NCI-H2227 (cell line): Measurements from ENCODE around the gene BROX.

ENCODE experiments used
- DNase-seq: peaks from one replicate; lab custom pipeline; 2025; ENCODE audit not compliant: unreplicated experiment; lab: John Stamatoyannopoulos, UW

BROX gene

GRCh38 chr1:222772996-222773379 lies 60.6 kb downstream of the BROX start:
- DNase-seq = no peak

GRCh38 chr1:222777463-222777862 lies 65.1 kb downstream of the BROX start:
- DNase-seq = no peak

GRCh38 chr1:222777977-222778376 lies 65.6 kb downstream of the BROX start:
- peak; percentile 16 for DNase-seq

- DNase-seq = no peak
Measured at GRCh38 chr1:222781251-222781650, 68.9 kb downstream of the BROX start.

GRCh38 chr1:222783051-222783450 lies 70.7 kb downstream of the BROX start:
- DNase-seq = no peak

GRCh38 chr1:222784371-222784770 lies 72.0 kb downstream of the BROX start:
- no peak for DNase-seq
